Activated naive CD4-positive, alpha-beta T cell treated with anti-CD3 and anti-CD28 coated beads, Interleukin-2, amount 50 U/mL, for 72 hours (primary cell): Measurements from ENCODE around the gene DYNC1I1. TPM values are rescaled to one million over a fixed set of nuclear protein-coding genes. Genes with fewer than 3 reads are reported as not detected.

Experiments used
- ATAC-seq, 2 donors: fragments of 150-1000 bp; cut with Tn5 transposase; 2 replicates each; pipeline ENCODE4 v1.10.0; 2021; ENCODE audit warnings: mild to moderate bottlenecking in 2 of 2, moderate library complexity in 2 of 2
- DNase-seq, 2 donors: peaks; one replicate each; pipeline ENCODE4 v3.0.0; 2021 to 2022; ENCODE audit warnings: low spot score in 2 of 2
- H3K27ac Mint-ChIP-seq, 2 donors: one replicate each; pipeline ENCODE4 v1.8.0; 2022; ENCODE audit warnings: mild to moderate bottlenecking in 2 of 2, mixed read lengths in 2 of 2
- H3K36me3 Mint-ChIP-seq, 2 donors: one replicate each; pipeline ENCODE4 v1.8.0; 2022; ENCODE audit warnings: mixed read lengths in 2 of 2
- H3K9me3 Mint-ChIP-seq, 2 donors: one replicate each; pipeline ENCODE4 v1.8.0; 2022; ENCODE audit warnings: mixed read lengths in 2 of 2
- total RNA-seq, 2 donors: library from RNA; stranded (reverse); gene quantifications; one replicate each; pipeline ENCODE4 v1.2.3, GENCODE V29; 2022

DYNC1I1 gene
- total RNA-seq, 2 donors from 2014 or later, result not detected

GRCh38 chr7:96097835-96098234 lies 325.5 kb downstream of the DYNC1I1 start:
- ATAC-seq (no peak), DNase-seq (no peak)
- Mint-ChIP-seq H3K9me3 (peaks cover 0 to 6% of the 10 kb centered on the region in 2 donors), H3K27ac (no peak overlapping the region), H3K36me3 (no peaks in the 10 kb centered on the region)

GRCh38 chr7:96100737-96101136 lies 328.4 kb downstream of the DYNC1I1 start:
- ATAC-seq (no peak), DNase-seq (no peak)
- Mint-ChIP-seq H3K9me3 (peaks cover 0 to 6% of the 10 kb centered on the region in 2 donors), H3K36me3 (no peaks in the 10 kb centered on the region), H3K27ac (no peak overlapping the region)

DNA sequence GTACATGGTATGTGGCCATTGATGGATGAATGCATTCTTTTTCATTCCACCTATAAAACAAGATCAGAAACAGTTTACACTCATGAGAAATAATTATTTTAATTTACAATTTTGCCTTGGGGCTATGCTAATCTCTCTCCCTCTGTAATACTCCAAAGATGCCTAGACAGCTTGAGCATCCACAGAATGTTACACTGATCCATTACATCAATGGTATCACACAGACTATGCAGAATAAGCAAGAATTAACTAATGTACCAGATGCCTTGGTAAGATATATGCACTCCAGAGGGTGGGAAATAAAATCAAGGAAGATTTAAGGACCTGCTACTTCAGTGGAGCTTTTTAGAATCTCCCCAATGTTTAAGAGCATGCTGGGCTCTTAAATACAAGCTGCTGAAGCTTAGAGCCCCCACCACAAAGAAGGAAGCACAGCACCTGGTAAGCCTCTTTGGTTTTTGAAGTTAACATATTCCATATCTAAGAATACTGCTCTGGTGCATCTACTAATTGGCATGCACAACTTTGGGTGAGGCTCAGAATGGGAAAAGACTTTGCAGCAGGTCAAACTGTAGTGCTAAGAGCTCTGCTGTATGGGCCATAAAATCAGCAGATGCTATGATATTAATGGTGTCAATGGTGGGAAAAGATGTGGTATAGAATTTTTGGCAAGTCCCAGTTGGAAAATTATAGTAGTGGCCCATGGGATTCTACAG lies 329.9 kb downstream of the DYNC1I1 start:
- Mint-ChIP-seq H3K9me3 (peaks cover 0 to 6% of the 10 kb centered on the region in 2 donors), H3K36me3 (no peaks in the 10 kb centered on the region), H3K27ac (no peak overlapping the region)
- DNase-seq (no peak), ATAC-seq (no peak)

- DNase-seq (no peak), ATAC-seq (no peak)
- no peaks in the 10 kb centered on the region for H3K36me3 Mint-ChIP-seq
- H3K27ac Mint-ChIP-seq, result no peak overlapping the region
- H3K9me3 Mint-ChIP-seq, result no peaks in the 10 kb centered on the region
Observed at GRCh38 chr7:96104984-96105383, 332.6 kb downstream of the DYNC1I1 start.

- H3K9me3 Mint-ChIP-seq, result no peaks in the 10 kb centered on the region
- ATAC-seq (no peak), DNase-seq (no peak)
- no peaks in the 10 kb centered on the region for H3K36me3 Mint-ChIP-seq
- H3K27ac Mint-ChIP-seq, result no peak overlapping the region
Observed at GRCh38 chr7:96111405-96111804, 339.1 kb downstream of the DYNC1I1 start.

- ATAC-seq (no peak), DNase-seq (no peak)
- Mint-ChIP-seq H3K9me3 (no peaks in the 10 kb centered on the region), H3K27ac (no peak overlapping the region), H3K36me3 (no peaks in the 10 kb centered on the region)
Observed at GRCh38 chr7:96114190-96114589, 341.8 kb downstream of the DYNC1I1 start.

DNA sequence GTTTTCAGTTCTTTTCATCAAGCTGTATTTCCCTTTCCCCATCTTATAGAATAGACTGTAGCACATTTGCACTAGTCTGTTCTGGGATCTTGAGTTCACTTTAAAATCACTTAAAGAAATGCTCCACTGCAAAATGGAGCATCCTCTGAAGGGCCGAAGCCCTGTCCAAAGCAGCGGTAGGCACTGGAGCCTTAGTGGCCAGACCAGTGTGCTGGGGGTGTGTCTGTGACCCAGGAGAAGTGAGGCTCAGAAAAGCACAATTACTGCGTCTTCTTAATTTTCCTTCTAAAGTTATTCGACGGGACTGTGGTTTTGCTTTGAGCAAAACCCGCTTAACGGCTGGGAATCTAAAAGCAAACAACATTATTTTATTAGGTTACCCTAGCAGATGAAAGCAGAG lies 343.8 kb downstream of the DYNC1I1 start:
- DNase-seq (no peak), ATAC-seq (no peak)
- Mint-ChIP-seq H3K9me3 (no peaks in the 10 kb centered on the region), H3K27ac (no peak overlapping the region), H3K36me3 (no peaks in the 10 kb centered on the region)

DNA sequence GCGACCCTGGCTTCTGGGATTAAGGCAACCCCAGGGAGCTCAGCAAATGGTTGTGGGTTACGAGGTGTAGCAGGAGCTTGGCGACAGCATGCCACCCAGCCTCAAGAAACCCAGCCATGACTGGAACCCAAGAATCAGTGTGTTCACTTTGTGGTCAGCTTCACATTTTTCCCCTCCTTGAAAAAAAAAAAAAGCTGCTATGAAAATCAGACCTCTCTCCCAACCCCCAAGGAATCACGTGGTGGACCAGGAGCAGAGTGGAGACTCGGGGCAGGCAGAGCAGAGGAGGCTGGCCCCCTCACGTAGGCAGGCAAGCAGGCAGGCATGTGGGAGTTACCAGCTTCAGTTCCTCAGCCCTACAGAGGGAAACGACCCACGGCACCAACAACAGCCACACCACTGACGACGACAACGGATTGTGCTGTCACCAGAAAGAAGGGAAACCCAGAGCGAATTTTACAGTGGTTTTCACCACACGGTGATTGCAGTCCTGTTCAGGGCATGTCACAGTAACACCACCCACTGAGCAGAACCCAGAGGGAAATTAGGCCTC lies 346.2 kb downstream of the DYNC1I1 start:
- Mint-ChIP-seq H3K27ac (no peak overlapping the region), H3K9me3 (no peaks in the 10 kb centered on the region), H3K36me3 (no peaks in the 10 kb centered on the region)
- DNase-seq (no peak), ATAC-seq (no peak)

- no peaks in the 10 kb centered on the region for H3K36me3 Mint-ChIP-seq
- ATAC-seq, result no peak
- H3K9me3 Mint-ChIP-seq, result no peaks in the 10 kb centered on the region
- H3K27ac Mint-ChIP-seq, result no peak overlapping the region
- DNase-seq, result no peak
Observed at GRCh38 chr7:96120445-96121225, 348.3 kb downstream of the DYNC1I1 start.

DNA sequence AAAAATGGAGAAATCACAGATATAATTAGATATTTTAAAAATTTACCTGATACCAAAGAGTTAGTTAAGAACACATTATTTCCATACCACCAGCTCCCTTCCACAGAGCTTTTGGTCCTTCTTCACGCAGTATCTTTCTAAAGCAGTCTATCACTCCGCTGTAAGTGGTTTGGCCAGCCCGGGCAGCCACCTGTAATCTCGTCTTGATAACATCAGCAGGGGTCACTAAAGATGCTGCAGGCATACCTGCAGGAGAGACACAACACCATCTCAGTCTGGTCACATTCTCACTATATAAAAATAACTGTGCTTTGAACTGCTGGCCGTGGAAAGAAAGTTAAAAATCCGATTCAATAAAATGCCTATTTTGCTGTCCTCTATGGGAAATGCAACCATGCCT lies 349.4 kb downstream of the DYNC1I1 start:
- ATAC-seq (no peak), DNase-seq (no peak)
- H3K9me3 Mint-ChIP-seq, result no peaks in the 10 kb centered on the region
- H3K36me3 Mint-ChIP-seq, result no peaks in the 10 kb centered on the region
- no peak overlapping the region for H3K27ac Mint-ChIP-seq

DNA sequence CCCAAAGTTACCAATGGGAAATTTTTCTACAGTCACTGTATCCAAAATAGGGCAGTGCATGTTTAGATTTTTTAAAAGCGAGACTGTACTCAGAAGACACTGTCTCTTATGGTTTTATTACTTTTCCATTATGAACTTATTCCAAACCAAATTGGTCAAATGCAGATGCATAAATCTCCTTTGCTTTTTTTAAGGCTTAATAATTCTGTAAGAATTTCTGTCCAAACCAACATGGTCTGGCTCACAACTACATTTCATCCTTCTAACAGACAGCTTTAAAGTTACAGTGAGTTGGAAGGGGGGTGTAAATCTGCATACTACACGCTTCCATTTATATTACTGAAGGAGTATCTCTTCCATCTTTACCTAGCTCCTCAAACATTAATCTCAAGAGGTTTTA lies 350.4 kb downstream of the DYNC1I1 start:
- DNase-seq (no peak), ATAC-seq (no peak)
- Mint-ChIP-seq H3K9me3 (no peaks in the 10 kb centered on the region), H3K27ac (no peak overlapping the region), H3K36me3 (no peaks in the 10 kb centered on the region)

DNA sequence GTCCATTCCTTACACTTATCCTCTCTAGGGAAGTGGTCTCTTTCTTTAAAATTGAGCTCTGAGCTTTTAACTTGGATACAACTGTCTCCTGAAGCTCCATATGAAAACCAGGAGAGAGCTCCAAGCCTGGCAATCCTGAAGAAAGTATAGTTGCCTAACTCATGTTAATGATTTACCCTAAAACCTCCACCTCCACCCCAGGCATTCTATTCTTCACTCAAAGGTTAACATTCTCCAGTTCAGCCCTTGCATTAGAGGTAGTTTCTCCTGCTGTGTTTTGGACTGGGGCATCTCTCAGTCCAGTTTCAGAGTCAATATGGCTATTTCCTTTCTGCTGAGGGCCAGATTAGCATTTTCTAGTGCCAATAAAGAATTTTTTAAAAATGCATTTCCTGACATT lies 354.0 kb downstream of the DYNC1I1 start:
- Mint-ChIP-seq H3K36me3 (peaks cover 0 to 6% of the 10 kb centered on the region in 2 donors), H3K27ac (no peak overlapping the region), H3K9me3 (no peaks in the 10 kb centered on the region)
- DNase-seq (no peak), ATAC-seq (no peak)

GRCh38 chr7:96127746-96128145 lies 355.4 kb downstream of the DYNC1I1 start:
- peaks cover 0 to 11% of the 10 kb centered on the region in 2 donors for H3K36me3 Mint-ChIP-seq
- ATAC-seq (no peak), DNase-seq (no peak)
- peak overlapping the region in 1 of 2 donors; percentile 3 for H3K27ac Mint-ChIP-seq
- H3K9me3 Mint-ChIP-seq, result no peaks in the 10 kb centered on the region

DNA sequence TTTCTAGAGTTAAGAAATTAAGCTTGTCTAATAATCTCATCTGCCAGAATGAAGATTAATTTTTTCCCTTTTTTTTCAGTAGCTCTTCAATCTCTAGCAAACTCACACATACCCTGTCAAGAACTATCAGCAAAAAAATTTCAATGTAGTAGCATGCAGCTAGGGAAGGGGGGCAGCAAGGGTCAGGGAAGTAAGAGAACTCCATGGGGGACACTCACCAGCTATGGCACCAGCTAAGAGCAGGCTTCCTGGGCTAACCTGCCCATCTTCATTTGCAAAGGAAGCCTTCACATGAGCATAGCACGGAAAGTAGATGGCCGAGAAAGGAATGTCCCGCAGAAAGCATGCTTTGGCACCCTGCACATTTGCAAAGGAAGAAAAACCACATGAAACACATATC lies 359.2 kb downstream of the DYNC1I1 start:
- H3K36me3 Mint-ChIP-seq, result peaks cover 0 to 18% of the 10 kb centered on the region in 2 donors
- ATAC-seq (no peak), DNase-seq (no peak)
- H3K27ac Mint-ChIP-seq, result no peak overlapping the region
- H3K9me3 Mint-ChIP-seq, result no peaks in the 10 kb centered on the region

- H3K9me3 Mint-ChIP-seq, result no peaks in the 10 kb centered on the region
- no peak for ATAC-seq
- H3K36me3 Mint-ChIP-seq, result peaks cover 0 to 13% of the 10 kb centered on the region in 2 donors
- no peak for DNase-seq
- H3K27ac Mint-ChIP-seq, result no peak overlapping the region
Observed at GRCh38 chr7:96135241-96135640, 362.9 kb downstream of the DYNC1I1 start.

GRCh38 chr7:96136600-96137239 lies 364.4 kb downstream of the DYNC1I1 start:
- no peak overlapping the region for H3K27ac Mint-ChIP-seq
- H3K9me3 Mint-ChIP-seq, result no peaks in the 10 kb centered on the region
- DNase-seq, result no peak
- no peak for ATAC-seq
- H3K36me3 Mint-ChIP-seq, result peaks cover 0 to 8% of the 10 kb centered on the region in 2 donors
